ENCODE results near the gene PDCL3. TPM values are rescaled to one million over a fixed set of nuclear protein-coding genes. Genes with fewer than 3 reads are reported as not detected.

The PDCL3 gene
- total and polyA plus RNA-seq, 9 donors, result 9.8 to 34.5 (median 19.1) TPM

GRCh38 chr2:100623930-100624329 is 61.1 kb downstream of the PDCL3 start:
- WGBS, 3 donors, result 76 to 94% (median 78%) methylated on average over 2 of the region's 2 CpGs
- intact Hi-C loops (cut with DNase I), result no loop called here
- TF ChIP-seq POLR2A (IDR thresholded peaks at IDR 0.05) (no peak), CTCF (IDR thresholded peaks at IDR 0.05) (no peak), EP300 (IDR thresholded peaks at IDR 0.05) (no peak)
- Histone ChIP-seq H3K27me3 (no peaks in the 10 kb centered on the region), H3K4me1 (ENCODE audit: insufficient read depth) (no peaks in the 10 kb centered on the region), H3K9me3 (no peaks in the 10 kb centered on the region), H3K27ac (no peak overlapping the region), H3K36me3 (no peaks in the 10 kb centered on the region), H3K4me3 (no peak overlapping the region)
- DNase-seq, result no peak

- Histone ChIP-seq H3K9me3 (no peaks in the 10 kb centered on the region), H3K36me3 (no peaks in the 10 kb centered on the region), H3K27ac (no peak overlapping the region), H3K27me3 (no peaks in the 10 kb centered on the region), H3K4me3 (no peak overlapping the region), H3K4me1 (ENCODE audit: insufficient read depth) (no peaks in the 10 kb centered on the region)
- no peak for DNase-seq
- no peak for TF ChIP-seq CTCF (IDR thresholded peaks at IDR 0.05)
- TF ChIP-seq EP300 (IDR thresholded peaks at IDR 0.05), result no peak
- TF ChIP-seq POLR2A (IDR thresholded peaks at IDR 0.05), result no peak
- 85 to 88% (median 88%) methylated on average over 4 of the region's 4 CpGs for WGBS, 3 donors
- intact Hi-C loops (cut with DNase I), result no loop called here
These were observed 61.7 kb downstream of the PDCL3 start for GRCh38 chr2:100624536-100624935.

- no peaks in the 10 kb centered on the region for H3K36me3 ChIP-seq
- no peak overlapping the region for H3K4me3 ChIP-seq
- no peaks in the 10 kb centered on the region for H3K27me3 ChIP-seq
- WGBS, 3 donors, result 34 to 73% (median 47%) methylated on average over 6 of the region's 6 CpGs
- TF ChIP-seq POLR2A (IDR thresholded peaks at IDR 0.05) (no peak), CTCF (IDR thresholded peaks at IDR 0.05) (no peak), EP300 (IDR thresholded peaks at IDR 0.05) (no peak)
- H3K27ac ChIP-seq, result no peak overlapping the region
- H3K9me3 ChIP-seq, result no peaks in the 10 kb centered on the region
- no peaks in the 10 kb centered on the region for H3K4me1 ChIP-seq (ENCODE audit: insufficient read depth)
- intact Hi-C loops (cut with DNase I), result no loop called here
- DNase-seq, result no peak
These were observed 62.9 kb downstream of the PDCL3 start for GRCh38 chr2:100625717-100626116.

Small RNAs within 50 kb of the gene (small RNA-seq; reads per million reads assigned to genes)
- gene HMGN2P22, result not detected

Other genes starting within 250 kb of the PDCL3 start
- gene LONRF2, start 240.5 kb upstream of the PDCL3 start, total RNA-seq, result 100 to 1,000 TPM in 1 of 7 donors, 10 to 100 TPM in 6; 20.6 to 133 (median 37.8) TPM
- 10 to 100 TPM in 1 of 2 donors, 1 to 10 TPM in 1; 4.7 to 16.5 TPM for gene LONRF2, start 240.5 kb upstream of the PDCL3 start, polyA plus RNA-seq
- 10 to 100 TPM; 11.9 to 23.6 (median 15.8) TPM for gene CHST10, start 145.3 kb upstream of the PDCL3 start, total RNA-seq
- gene CHST10, start 145.3 kb upstream of the PDCL3 start, polyA plus RNA-seq, result 10 to 100 TPM in 1 of 2 donors, 1 to 10 TPM in 1; 10.0 to 23.7 TPM
- gene NMS, start 92.5 kb upstream of the PDCL3 start, total RNA-seq, result not detected
- not detected for gene NMS, start 92.5 kb upstream of the PDCL3 start, polyA plus RNA-seq

Measured in ovary (tissue), 9 donors.